Progenitor cell of endocrine pancreas (in vitro differentiated cells): ENCODE data around the gene PHTF1. TPM values are rescaled to one million over a fixed set of nuclear protein-coding genes. Genes with fewer than 3 reads are reported as not detected.

Experiments
- DNase-seq: peaks from one replicate; pipeline ENCODE4 v3.0.0; 2021; ENCODE audit warnings: low spot score; ENCODE audit not compliant: unreplicated experiment
- H3K27ac Mint-ChIP-seq: 2 replicates; pipeline ENCODE4 v1.8.0; 2021; ENCODE audit warnings: mild to moderate bottlenecking, moderate library complexity, mixed read lengths
- H3K27me3 Mint-ChIP-seq: 2 replicates; pipeline ENCODE4 v1.8.0; 2021; ENCODE audit warnings: mixed read lengths
- H3K36me3 Mint-ChIP-seq: 2 replicates; pipeline ENCODE4 v1.8.0; 2022; ENCODE audit warnings: mixed read lengths; ENCODE audit not compliant: insufficient read depth
- H3K4me1 Mint-ChIP-seq: 2 replicates; pipeline ENCODE4 v1.8.0; 2021; ENCODE audit warnings: low read depth, mixed read lengths
- H3K4me3 Mint-ChIP-seq: 2 replicates; pipeline ENCODE4 v1.8.0; 2021; ENCODE audit warnings: low read depth, mild to moderate bottlenecking, moderate library complexity, mixed read lengths
- H3K9me3 Mint-ChIP-seq: 2 replicates; pipeline ENCODE4 v1.8.0; 2021; ENCODE audit warnings: low read depth, mixed read lengths
- CTCF ChIP-seq: fragments of 200-600 bp; sonication (generic); IDR thresholded peaks from one replicate; pipeline ENCODE4 v1.5.0; 2021; ENCODE audit warnings: antibody characterized with exemption, mild to moderate bottlenecking; ENCODE audit not compliant: unreplicated experiment
- total RNA-seq: library from RNA; stranded (reverse); gene quantifications from 2 replicates; pipeline ENCODE4 v1.2.1, GENCODE V29; 2021

PHTF1 gene
- total RNA-seq, 1 donor from 2014 or later: 51.3 TPM

GRCh38 chr1:113751516-113751915, 7.8 kb downstream of the PHTF1 start:
- peaks cover 28% of the 10 kb centered on the region for H3K36me3 Mint-ChIP-seq

GRCh38 chr1:113751114-113751513, 8.2 kb downstream of the PHTF1 start:
- TF ChIP-seq CTCF: no peak
- Mint-ChIP-seq H3K36me3 (peaks cover 28% of the 10 kb centered on the region), H3K27me3 (no peaks in the 10 kb centered on the region), H3K27ac (no peak overlapping the region), H3K9me3 (peaks cover 7% of the 10 kb centered on the region), H3K4me3 (no peak overlapping the region), H3K4me1 (peaks cover 5% of the 10 kb centered on the region)
- DNase-seq: no peak

More at GRCh38 chr1:113751516-113751915, 7.8 kb downstream of the PHTF1 start:
- TF ChIP-seq CTCF: no peak
- Mint-ChIP-seq H3K4me3 (no peak overlapping the region), H3K9me3 (peaks cover 7% of the 10 kb centered on the region), H3K27ac (no peak overlapping the region), H3K27me3 (no peaks in the 10 kb centered on the region), H3K4me1 (peaks cover 8% of the 10 kb centered on the region)
- no peak for DNase-seq

- H3K27ac Mint-ChIP-seq: no peak overlapping the region
- peaks cover 8% of the 10 kb centered on the region for H3K4me1 Mint-ChIP-seq
- TF ChIP-seq CTCF: no peak
- no peak for DNase-seq
- no peak overlapping the region for H3K4me3 Mint-ChIP-seq
- H3K9me3 Mint-ChIP-seq: peaks cover 7% of the 10 kb centered on the region
- H3K27me3 Mint-ChIP-seq: no peaks in the 10 kb centered on the region
- H3K36me3 Mint-ChIP-seq: peaks cover 34% of the 10 kb centered on the region
These were observed 9.9 kb downstream of the PHTF1 start for GRCh38 chr1:113749402-113749801.

GRCh38 chr1:113747376-113747775, 11.9 kb downstream of the PHTF1 start:
- Mint-ChIP-seq H3K4me1 (peaks cover 8% of the 10 kb centered on the region), H3K9me3 (peaks cover 7% of the 10 kb centered on the region)
- TF ChIP-seq CTCF: no peak

GRCh38 chr1:113745425-113745824, 13.9 kb downstream of the PHTF1 start:
- Mint-ChIP-seq H3K27ac (peak overlapping the region; percentile 77), H3K9me3 (peaks cover 7% of the 10 kb centered on the region), H3K36me3 (peaks cover 23% of the 10 kb centered on the region), H3K27me3 (no peaks in the 10 kb centered on the region), H3K4me1 (peaks cover 8% of the 10 kb centered on the region), H3K4me3 (no peak overlapping the region)
- no peak for TF ChIP-seq CTCF
- no peak for DNase-seq

More at GRCh38 chr1:113747376-113747775, 11.9 kb downstream of the PHTF1 start:
- DNase-seq: no peak
- no peak overlapping the region for H3K4me3 Mint-ChIP-seq
- H3K27me3 Mint-ChIP-seq: no peaks in the 10 kb centered on the region
- H3K36me3 Mint-ChIP-seq: peaks cover 25% of the 10 kb centered on the region
- no peak overlapping the region for H3K27ac Mint-ChIP-seq
